H9 (cell line): Measurements from ENCODE around the gene MATN1. TPM values are rescaled to one million over a fixed set of nuclear protein-coding genes. Genes with fewer than 3 reads are reported as not detected.

Experiments used
- DNase-seq: peaks from one replicate; pipeline ENCODE4 v3.0.0-alpha.2; 2017
- H2AFZ ChIP-seq: one replicate; pipeline ENCODE4 v1.6.1; 2013; ENCODE audit warnings: mild to moderate bottlenecking, low read length, control low read depth, moderate library complexity
- H2AK5ac ChIP-seq: 2 replicates; pipeline ENCODE4 v1.6.1; 2013; ENCODE audit warnings: low read length, control low read depth, mixed read lengths; ENCODE audit not compliant: insufficient read length
- H2BK120ac ChIP-seq: one replicate; pipeline ENCODE4 v1.6.1; 2013; ENCODE audit warnings: low read depth, mild to moderate bottlenecking, low read length, control low read depth, inconsistent platforms; ENCODE audit not compliant: poor library complexity, severe bottlenecking
- H2BK12ac ChIP-seq: 2 replicates; pipeline ENCODE4 v1.6.1; 2013; ENCODE audit warnings: low read length, control low read depth, mixed read lengths, low read depth; ENCODE audit not compliant: insufficient read length
- H2BK15ac ChIP-seq: 2 replicates; pipeline ENCODE4 v1.6.1; 2013; ENCODE audit warnings: low read depth, low read length, control low read depth
- H2BK20ac ChIP-seq: one replicate; pipeline ENCODE4 v1.6.1; 2013; ENCODE audit warnings: low read depth, mild to moderate bottlenecking, low read length, control low read depth, inconsistent platforms; ENCODE audit not compliant: poor library complexity, severe bottlenecking
- H2BK5ac ChIP-seq: 2 replicates; pipeline ENCODE4 v1.6.1; 2013; ENCODE audit warnings: low read length, control low read depth, mixed read lengths; ENCODE audit not compliant: insufficient read length
- H3K14ac ChIP-seq: 2 replicates; pipeline ENCODE4 v1.6.1; 2013; ENCODE audit warnings: low read length, control low read depth; ENCODE audit not compliant: insufficient read depth
- H3K18ac ChIP-seq: 2 replicates; pipeline ENCODE4 v1.6.1; 2013; ENCODE audit warnings: low read depth, mild to moderate bottlenecking, mixed read lengths, low read length, control low read depth; ENCODE audit not compliant: insufficient read length
- H3K23ac ChIP-seq: 2 replicates; pipeline ENCODE4 v1.6.1; 2013; ENCODE audit warnings: low read length, control low read depth, mixed read lengths, low read depth; ENCODE audit not compliant: insufficient read length
- H3K23me2 ChIP-seq: 2 replicates; pipeline ENCODE4 v1.6.1; 2013; ENCODE audit warnings: low read depth, mild to moderate bottlenecking, mixed read lengths, low read length, control low read depth; ENCODE audit not compliant: insufficient read length, poor library complexity, severe bottlenecking
- H3K27ac ChIP-seq: 2 replicates; pipeline ENCODE4 v1.5.1; 2013; ENCODE audit warnings: low read length, control low read depth, mixed read lengths, low read depth; ENCODE audit not compliant: insufficient read length
- H3K27me3 ChIP-seq: 2 replicates; pipeline ENCODE4 v1.6.1; 2013; ENCODE audit warnings: low read length, control low read depth, inconsistent platforms; ENCODE audit not compliant: insufficient read depth
- H3K4ac ChIP-seq: 2 replicates; pipeline ENCODE4 v1.6.1; 2013; ENCODE audit warnings: low read depth, mild to moderate bottlenecking, control low read depth, inconsistent platforms, low read length, moderate library complexity
- H3K4me1 ChIP-seq: 2 replicates; pipeline ENCODE4 v1.6.1; 2013; ENCODE audit warnings: low read length, control low read depth, inconsistent platforms; ENCODE audit not compliant: insufficient read depth
- H3K4me2 ChIP-seq: 2 replicates; pipeline ENCODE4 v1.6.1; 2013; ENCODE audit warnings: low read length, control low read depth, mixed read lengths; ENCODE audit not compliant: insufficient read length, insufficient read depth
- H3K56ac ChIP-seq: 2 replicates; pipeline ENCODE4 v1.6.1; 2013; ENCODE audit warnings: low read depth, mild to moderate bottlenecking, mixed read lengths, low read length, control low read depth; ENCODE audit not compliant: insufficient read length
- H3K79me1 ChIP-seq: 2 replicates; pipeline ENCODE4 v1.6.1; 2013; ENCODE audit warnings: low read depth, mild to moderate bottlenecking, moderate library complexity, low read length, control low read depth, inconsistent platforms; ENCODE audit not compliant: insufficient read depth, poor library complexity, severe bottlenecking
- H3K79me2 ChIP-seq: 2 replicates; pipeline ENCODE4 v1.6.1; 2013; ENCODE audit warnings: low read length, control low read depth, inconsistent platforms; ENCODE audit not compliant: insufficient read depth
- H3K9ac ChIP-seq: 2 replicates; pipeline ENCODE4 v1.6.1; 2013; ENCODE audit warnings: low read length, control low read depth, mixed read lengths; ENCODE audit not compliant: insufficient read length; ENCODE audit errors: extremely low read depth
- H3K9me3 ChIP-seq: one replicate; pipeline ENCODE4 v1.6.1; 2013; ENCODE audit warnings: low read depth, low read length, inconsistent platforms; ENCODE audit not compliant: control insufficient read depth
- H3T11ph ChIP-seq: one replicate; pipeline ENCODE4 v1.6.1; 2013; ENCODE audit warnings: mild to moderate bottlenecking, low read length, control low read depth, inconsistent platforms
- H4K20me1 ChIP-seq: one replicate; pipeline ENCODE4 v1.6.1; 2013; ENCODE audit not compliant: control insufficient read depth, insufficient read length, insufficient read depth
- H4K5ac ChIP-seq: 2 replicates; pipeline ENCODE4 v1.6.1; 2013; ENCODE audit warnings: low read depth, mild to moderate bottlenecking, mixed read lengths, low read length, control low read depth; ENCODE audit not compliant: insufficient read length
- H4K8ac ChIP-seq: replicated peaks from 2 replicates; pipeline ENCODE4 v1.6.1; 2013; ENCODE audit warnings: low read length, control low read depth, mixed read lengths, low read depth; ENCODE audit not compliant: insufficient read length
- H4K91ac ChIP-seq: 2 replicates; pipeline ENCODE4 v1.6.1; 2013; ENCODE audit warnings: low read depth, mild to moderate bottlenecking, moderate library complexity, mixed read lengths, low read length, control low read depth; ENCODE audit not compliant: insufficient read length
- H3K27ac Mint-ChIP-seq, 3 experiments: 2 replicates in 2 of 3; 3 replicates in 1 of 3; pipeline ENCODE4 v1.8.0; 2020 to 2021; ENCODE audit warnings: mixed read lengths in 3 of 3, mild to moderate bottlenecking in 1 of 3, moderate library complexity in 1 of 3
- H3K27me3 Mint-ChIP-seq: 2 replicates; pipeline ENCODE4 v1.8.0; 2021; ENCODE audit warnings: low read depth, mild to moderate bottlenecking, moderate library complexity, mixed read lengths
- H3K36me3 Mint-ChIP-seq, 3 experiments: 2 replicates in 2 of 3; 3 replicates in 1 of 3; pipeline ENCODE4 v1.8.0; 2020 to 2021; ENCODE audit warnings: low read depth in 3 of 3, mixed read lengths in 3 of 3; ENCODE audit not compliant: insufficient read depth in 1 of 3
- H3K4me1 Mint-ChIP-seq, 2 experiments: 2 replicates each; pipeline ENCODE4 v1.8.0; 2020; ENCODE audit warnings: mixed read lengths in 2 of 2
- H3K4me3 Mint-ChIP-seq, 2 experiments: 2 replicates in 1 of 2; 3 replicates in 1 of 2; pipeline ENCODE4 v1.8.0; 2020 to 2021; ENCODE audit warnings: mild to moderate bottlenecking in 2 of 2, mixed read lengths in 2 of 2, moderate library complexity in 1 of 2
- H3K9me3 Mint-ChIP-seq, 2 experiments: 2 replicates in 1 of 2; 3 replicates in 1 of 2; pipeline ENCODE4 v1.8.0; 2020; ENCODE audit warnings: mild to moderate bottlenecking in 2 of 2, mixed read lengths in 2 of 2, moderate library complexity in 1 of 2
- CTCF ChIP-seq: fragments of 200-600 bp; sonication (generic); conservative IDR thresholded peaks from 3 replicates; pipeline ENCODE4 v1.8.0; 2021; ENCODE audit warnings: antibody characterized with exemption, mild to moderate bottlenecking
- WGBS: extraction: QIAGEN DNeasy Blood & Tissue Kit; methylation state at CpG from one replicate; pipeline ENCODE4 v1.1.7; 2013; ENCODE audit warnings: missing lambda C conversion rate, low lambda C conversion rate, mixed read lengths; ENCODE audit not compliant: insufficient read length; ENCODE audit errors: extremely low coverage; 5-methylcytosine and 5-hydroxymethylcytosine counted together
- total RNA-seq: library from RNA; stranded (reverse); gene quantifications from 2 replicates; pipeline ENCODE4 v1.2.1, GENCODE V29; 2021

The MATN1 gene
- total RNA-seq, 1 experiment from 2014 or later: not detected

- H3K4me3 Mint-ChIP-seq: no peak overlapping the region
- no peak overlapping the region for H2BK120ac ChIP-seq
- no peak overlapping the region for H2AK5ac ChIP-seq
- no peaks in the 10 kb centered on the region for H3K23me2 ChIP-seq
- no peak overlapping the region for H3K23ac ChIP-seq
- H3K14ac ChIP-seq: no peak overlapping the region
- H4K20me1 ChIP-seq: no peaks in the 10 kb centered on the region
- H3K4ac ChIP-seq: no peak overlapping the region
- no peak overlapping the region for H4K8ac ChIP-seq
- peaks cover 2% of the 10 kb centered on the region; the same call in 1 of the 2 replicates for H3K27me3 Mint-ChIP-seq
- no peak overlapping the region for H3K56ac ChIP-seq
- WGBS: no CpG with 5 or more reads among the region's 18 CpGs
- H3K36me3 Mint-ChIP-seq: peaks cover 0 to 4% (median 0%) of the 10 kb centered on the region in 3 experiments; a peak in 1 of 7 replicates
- H3K9me3 Mint-ChIP-seq: peaks cover 0 to 4% of the 10 kb centered on the region in 2 experiments; a peak in 3 of 5 replicates
- H2BK15ac ChIP-seq: no peak overlapping the region
- H3T11ph ChIP-seq: no peak overlapping the region
- H3K4me2 ChIP-seq: no peak overlapping the region
- H3K18ac ChIP-seq: no peak overlapping the region
- H2BK5ac ChIP-seq: no peak overlapping the region
- H3K79me2 ChIP-seq: no peaks in the 10 kb centered on the region
- peaks cover 13 to 17% of the 10 kb centered on the region in 2 experiments for H3K4me1 Mint-ChIP-seq
- no peaks in the 10 kb centered on the region for H3K79me1 ChIP-seq
- H4K5ac ChIP-seq: no peak overlapping the region
- H3K27ac ChIP-seq: no peak overlapping the region
- no peak overlapping the region for H4K91ac ChIP-seq
- no peak for DNase-seq
- H2BK12ac ChIP-seq: no peak overlapping the region
- H2BK20ac ChIP-seq: no peak overlapping the region
- no peak overlapping the region for H2AFZ ChIP-seq
- H3K9me3 ChIP-seq: no peaks in the 10 kb centered on the region
- TF ChIP-seq CTCF: no peak
- H3K4me1 ChIP-seq: no peaks in the 10 kb centered on the region
- H3K9ac ChIP-seq: no peak overlapping the region
- no peak overlapping the region for H3K27ac Mint-ChIP-seq
- no peaks in the 10 kb centered on the region; the same call in 1 of the 2 replicates for H3K27me3 ChIP-seq
These were observed 41.7 kb upstream of the MATN1 start for GRCh38 chr1:30764939-30765555.
